ENCODE measurements around the gene MIER2. TPM values are rescaled to one million over a fixed set of nuclear protein-coding genes. Genes with fewer than 3 reads are reported as not detected.

Gene MIER2
- polyA plus RNA-seq, 1 of the 3 experiments (the other 2 are of a cell fraction) = 15.9 TPM

DNA sequence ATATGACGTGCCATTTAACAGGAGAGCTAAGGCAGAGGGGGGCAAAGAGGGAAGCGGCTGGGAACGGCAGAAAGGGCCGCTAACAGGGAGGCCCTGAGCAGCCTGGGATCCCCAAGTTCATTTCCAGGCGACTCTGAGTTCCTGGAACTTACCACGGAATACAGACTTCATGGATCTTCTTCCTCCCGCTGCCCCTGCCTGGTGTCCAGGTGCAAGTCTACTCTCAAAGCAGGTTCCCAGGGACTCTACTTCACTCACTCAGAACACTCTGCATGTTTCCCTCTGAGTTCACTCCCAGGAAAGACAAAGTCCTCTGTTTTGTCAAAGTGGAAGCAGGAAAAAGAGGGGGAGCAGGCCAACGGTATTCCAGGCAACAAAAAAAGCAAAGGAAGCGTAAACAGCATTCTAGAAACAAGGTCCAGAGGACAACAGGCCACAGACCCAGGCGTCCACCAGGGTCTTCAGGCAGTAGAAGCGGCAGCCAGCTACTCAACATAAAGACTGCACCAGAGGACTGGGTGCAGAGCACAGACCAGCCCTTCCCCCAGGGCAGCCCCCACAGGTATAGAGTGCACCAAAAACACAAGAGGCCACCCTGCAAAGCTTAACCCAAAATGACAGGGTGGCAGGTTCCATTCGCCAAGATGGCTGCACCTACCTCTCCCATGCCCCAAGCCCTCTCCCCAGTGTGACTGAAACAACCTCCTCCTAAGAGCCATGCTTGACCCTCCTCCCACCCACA lies 3.0 kb downstream of the MIER2 start (continued):
- TF ChIP-seq, protein P1, sequence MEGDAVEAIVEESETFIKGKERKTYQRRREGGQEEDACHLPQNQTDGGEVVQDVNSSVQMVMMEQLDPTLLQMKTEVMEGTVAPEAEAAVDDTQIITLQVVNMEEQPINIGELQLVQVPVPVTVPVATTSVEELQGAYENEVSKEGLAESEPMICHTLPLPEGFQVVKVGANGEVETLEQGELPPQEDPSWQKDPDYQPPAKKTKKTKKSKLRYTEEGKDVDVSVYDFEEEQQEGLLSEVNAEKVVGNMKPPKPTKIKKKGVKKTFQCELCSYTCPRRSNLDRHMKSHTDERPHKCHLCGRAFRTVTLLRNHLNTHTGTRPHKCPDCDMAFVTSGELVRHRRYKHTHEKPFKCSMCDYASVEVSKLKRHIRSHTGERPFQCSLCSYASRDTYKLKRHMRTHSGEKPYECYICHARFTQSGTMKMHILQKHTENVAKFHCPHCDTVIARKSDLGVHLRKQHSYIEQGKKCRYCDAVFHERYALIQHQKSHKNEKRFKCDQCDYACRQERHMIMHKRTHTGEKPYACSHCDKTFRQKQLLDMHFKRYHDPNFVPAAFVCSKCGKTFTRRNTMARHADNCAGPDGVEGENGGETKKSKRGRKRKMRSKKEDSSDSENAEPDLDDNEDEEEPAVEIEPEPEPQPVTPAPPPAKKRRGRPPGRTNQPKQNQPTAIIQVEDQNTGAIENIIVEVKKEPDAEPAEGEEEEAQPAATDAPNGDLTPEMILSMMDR (IDR thresholded peaks at IDR 0.05) = no peak
- TF ChIP-seq CHD2 (IDR thresholded peaks at IDR 0.05; ENCODE audit: low read length, partially characterized antibody) (no peak), MEF2A (IDR thresholded peaks at IDR 0.05; ENCODE audit: borderline replicate concordance, low read depth) (no peak), POLR2AphosphoS5 (IDR thresholded peaks at IDR 0.05; ENCODE audit: low read depth, low read length) (no peak), GATA2 (CRISPR knock-in tag; IDR thresholded peaks at IDR 0.05) (no peak), NFIC (IDR thresholded peaks at IDR 0.05; ENCODE audit: borderline replicate concordance) (no peak), NRF1 (IDR thresholded peaks at IDR 0.05; ENCODE audit: low read depth, low read length) (no peak), GABPA (IDR thresholded peaks at IDR 0.05; ENCODE audit: low read depth) (no peak)
- TF ChIP-seq, protein P2, sequence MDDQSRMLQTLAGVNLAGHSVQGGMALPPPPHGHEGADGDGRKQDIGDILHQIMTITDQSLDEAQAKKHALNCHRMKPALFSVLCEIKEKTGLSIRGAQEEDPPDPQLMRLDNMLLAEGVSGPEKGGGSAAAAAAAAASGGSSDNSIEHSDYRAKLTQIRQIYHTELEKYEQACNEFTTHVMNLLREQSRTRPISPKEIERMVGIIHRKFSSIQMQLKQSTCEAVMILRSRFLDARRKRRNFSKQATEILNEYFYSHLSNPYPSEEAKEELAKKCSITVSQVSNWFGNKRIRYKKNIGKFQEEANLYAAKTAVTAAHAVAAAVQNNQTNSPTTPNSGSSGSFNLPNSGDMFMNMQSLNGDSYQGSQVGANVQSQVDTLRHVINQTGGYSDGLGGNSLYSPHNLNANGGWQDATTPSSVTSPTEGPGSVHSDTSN (IDR thresholded peaks at IDR 0.05) = no peak

DNA sequence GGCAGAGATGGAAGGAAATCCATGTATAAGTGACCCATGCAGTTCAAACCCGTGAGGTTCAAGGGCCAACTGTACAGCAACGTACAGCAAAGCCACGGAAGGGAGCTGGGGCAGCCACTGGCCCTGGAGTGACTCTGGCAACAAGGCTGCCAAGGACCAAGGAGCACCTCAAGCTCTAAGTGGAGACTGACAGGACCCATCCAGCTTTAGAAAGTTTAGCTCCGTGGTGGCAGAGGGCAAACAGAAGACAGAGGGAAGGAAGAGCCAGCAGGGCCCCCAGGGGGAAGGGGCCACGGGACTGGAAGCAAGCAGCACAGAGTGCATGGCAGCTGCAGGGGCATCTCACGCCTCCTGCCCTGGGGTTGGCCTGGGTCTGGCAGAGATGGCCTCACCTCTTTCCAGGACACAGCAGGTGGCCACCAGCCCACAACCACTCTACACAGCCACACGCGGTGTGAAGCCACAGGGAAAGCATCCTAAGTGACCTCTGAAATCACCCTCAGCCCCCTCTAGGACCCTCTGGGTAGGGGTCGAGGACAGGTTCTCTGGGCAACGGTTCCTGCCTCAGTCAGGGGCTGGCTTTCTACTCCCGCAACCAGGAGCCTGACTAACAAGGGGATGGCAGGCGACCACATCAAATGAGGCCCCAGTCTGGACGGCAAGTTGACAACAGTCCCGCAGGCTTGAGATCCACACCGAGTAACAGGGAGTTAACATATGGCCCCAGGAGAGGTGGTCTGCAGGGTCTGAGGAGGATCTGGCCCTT lies 3.8 kb downstream of the MIER2 start:
- Histone ChIP-seq H3K4me1 (ENCODE audit: control insufficient read depth in 1 of 2, insufficient read depth in 2 of 2, low read depth in 1 of 2, low read length in 1 of 2) (peaks cover 20 to 31% of the 10 kb centered on the region in 2 experiments), H3K9me3 (no peaks in the 10 kb centered on the region), H3K27ac (ENCODE audit: low read depth in 2 of 2, low read length in 1 of 2) (no peak overlapping the region), H3K36me3 (replicated peaks in 1 of 2; ENCODE audit: control insufficient read depth in 1 of 2, insufficient read depth in 2 of 2, low read length in 1 of 2) (peaks cover 7 to 9% of the 10 kb centered on the region in 2 experiments), H3K4me3 (ENCODE audit: low read depth in 2 of 2, low read length in 1 of 2) (no peak overlapping the region), H3F3A (replicated peaks; ENCODE audit: insufficient read depth) (no peaks in the 10 kb centered on the region), H3K9ac (no peak overlapping the region), H2AFZ (ENCODE audit: low read depth) (no peak overlapping the region), H3K27me3 (ENCODE audit: insufficient read depth) (no peaks in the 10 kb centered on the region), H3K79me2 (ENCODE audit: insufficient read depth) (peaks cover 84% of the 10 kb centered on the region), H3K4me2 (peak overlapping the region; percentile 95), H3K9me2 (no peaks in the 10 kb centered on the region), H4K20me1 (ENCODE audit: insufficient read depth) (peaks cover 67% of the 10 kb centered on the region)
- ChIA-PET POLR2A (no interaction called here), CTCF (no interaction called here)
- DNase-seq = no peak
- WGBS (ENCODE audit: low lambda C conversion rate) = 87% methylated on average over 10 of the region's 15 CpGs
- TF ChIP-seq TAF1 (IDR thresholded peaks at IDR 0.05; ENCODE audit: borderline replicate concordance, low read depth, low read length) (no peak), NFIC (IDR thresholded peaks at IDR 0.05; ENCODE audit: borderline replicate concordance) (no peak), POLR2AphosphoS5 (IDR thresholded peaks at IDR 0.05; ENCODE audit: low read depth, low read length) (no peak), TEAD4 (IDR thresholded peaks at IDR 0.05; ENCODE audit: borderline replicate concordance, insufficient read depth) (no peak), SIN3A (IDR thresholded peaks at IDR 0.05; ENCODE audit: borderline replicate concordance, low read depth, low read length) (no peak), CHD2 (IDR thresholded peaks at IDR 0.05; ENCODE audit: low read length, partially characterized antibody) (no peak), GABPA (IDR thresholded peaks at IDR 0.05; ENCODE audit: low read depth) (no peak), GATA2 (CRISPR knock-in tag; IDR thresholded peaks at IDR 0.05) (no peak), FOXJ3 (CRISPR knock-in tag; IDR thresholded peaks at IDR 0.05) (no peak), EZH2phosphoT487 (IDR thresholded peaks at IDR 0.05; ENCODE audit: borderline replicate concordance, low read depth) (no peak), JUND (IDR thresholded peaks at IDR 0.05) (no peak), ELF1 (IDR thresholded peaks at IDR 0.05) (no peak), RFX5 (IDR thresholded peaks at IDR 0.05; ENCODE audit: low read length) (no peak), MXI1 (IDR thresholded peaks at IDR 0.05; ENCODE audit: low read depth, low read length) (no peak), FOSL2 (IDR thresholded peaks at IDR 0.05; ENCODE audit: borderline replicate concordance, low read depth) (no peak), RCOR1 (IDR thresholded peaks at IDR 0.05; ENCODE audit: low read length) (no peak), EP300 (IDR thresholded peaks at IDR 0.05; ENCODE audit: borderline replicate concordance in 1 of 2, low read depth in 1 of 2, low read length in 1 of 2) (no peak), FOXM1 (IDR thresholded peaks at IDR 0.05; ENCODE audit: low read depth) (no peak)
- TF ChIP-seq, protein P1 (IDR thresholded peaks at IDR 0.05) = no peak
- TF ChIP-seq, protein P2 (IDR thresholded peaks at IDR 0.05) = no peak
